GM12878 (cell line): Measurements from ENCODE around the gene HNRNPF. TPM values are rescaled to one million over a fixed set of nuclear protein-coding genes. Genes with fewer than 3 reads are reported as not detected.

Experiments
- ATAC-seq: fragments of 200-7000 bp; cut with Tn5 transposase; 3 replicates; pipeline ENCODE4 v1.9.1; 2020; ENCODE audit warnings: mild to moderate bottlenecking, moderate library complexity
- BruUV-seq: library from RNA; stranded (reverse); fragments of 400-500 nt; replicated peaks from 2 replicates; lab custom pipeline; 2021; lab: Mats Ljungman, UMichigan
- CTCF ChIA-PET: fragments of 300-600 bp; sonication (Branson Sonifier 250); formaldehyde crosslinking; extraction: SDS; loops from one replicate; lab custom pipeline; 2021; ENCODE audit warnings: inconsistent platforms; lab: Yijun Ruan, JAX
- POLR2A ChIA-PET: fragments of 350-600 bp; formaldehyde crosslinking; extraction: SDS; loops from one replicate; lab custom pipeline; 2021; ENCODE audit warnings: inconsistent platforms; lab: Charles Lee
- RAD21 ChIA-PET: fragments of 300-600 bp; sonication (Branson Sonifier 250); formaldehyde crosslinking; loops from one replicate; lab custom pipeline; 2023; ENCODE audit warnings: antibody characterized with exemption; ENCODE audit not compliant: unreplicated experiment; lab: Charles Lee
- SMC1A ChIA-PET: fragments of 300-600 bp; sonication (Branson Sonifier 250); formaldehyde crosslinking; loops from one replicate; lab custom pipeline; 2023; ENCODE audit not compliant: unreplicated experiment, uncharacterized antibody; lab: Charles Lee
- DNase-seq: peaks from one replicate; pipeline ENCODE4 v3.0.0-alpha.2; 2011; ENCODE audit warnings: low read depth, low spot score
- FAIRE-seq: peaks from 3 replicates; lab custom pipeline; 2011; peaks lifted over from hg19 to GRCh38; lab: Jason Lieb, UNC
- H2AFZ ChIP-seq: 2 replicates; pipeline ENCODE4 v1.6.0; 2011; ENCODE audit warnings: low read depth, low read length, control low read depth; ENCODE audit not compliant: control insufficient read depth
- H3K27ac ChIP-seq: 2 replicates; pipeline ENCODE4 v1.5.1; 2011; ENCODE audit warnings: control low read depth; ENCODE audit not compliant: control insufficient read depth, insufficient read depth
- H3K27me3 ChIP-seq, 2 experiments: replicated peaks in 1 of 2; 2 replicates each; pipeline versions ENCODE4 v1.6.0 to v1.6.1; 2011; ENCODE audit warnings: low read length in 1 of 2; ENCODE audit not compliant: control insufficient read depth in 2 of 2, insufficient read depth in 2 of 2
- H3K36me3 ChIP-seq, 2 experiments: 2 replicates each; pipeline ENCODE4 v1.5.1; 2011; ENCODE audit warnings: low read length in 1 of 2; ENCODE audit not compliant: control insufficient read depth in 2 of 2, insufficient read depth in 2 of 2
- H3K4me1 ChIP-seq: 2 replicates; pipeline ENCODE4 v1.6.1; 2011; ENCODE audit warnings: mild to moderate bottlenecking, low read length, moderate library complexity, mixed read lengths; ENCODE audit not compliant: control insufficient read depth, insufficient read depth
- H3K4me2 ChIP-seq: 2 replicates; pipeline ENCODE4 v1.6.0; 2011; ENCODE audit warnings: control low read depth; ENCODE audit not compliant: control insufficient read depth, insufficient read depth
- H3K4me3 ChIP-seq: fragments of 200-600 bp; sonication (generic); 2 replicates; pipeline ENCODE4 v1.5.1; 2016
- H3K79me2 ChIP-seq: 2 replicates; pipeline ENCODE4 v1.6.0; 2011; ENCODE audit warnings: low read length; ENCODE audit not compliant: control insufficient read depth, insufficient read depth
- H3K9ac ChIP-seq: 2 replicates; pipeline ENCODE4 v1.8.0; 2011; ENCODE audit warnings: low read length, control low read depth, mixed read lengths; ENCODE audit not compliant: control insufficient read depth, insufficient read depth
- H3K9me3 ChIP-seq: replicated peaks from 3 replicates; pipeline ENCODE4 v1.5.1; 2011; ENCODE audit warnings: mild to moderate bottlenecking, low read length; ENCODE audit not compliant: control insufficient read depth, insufficient read depth
- H4K20me1 ChIP-seq: 2 replicates; pipeline ENCODE4 v1.6.0; 2011; ENCODE audit not compliant: control insufficient read depth, insufficient read depth
- CBFB ChIP-seq: IDR thresholded peaks from 2 replicates; pipeline ENCODE4 v1.6.1; 2016; ENCODE audit warnings: antibody characterized with exemption, low read depth
- ETV6 ChIP-seq, 2 experiments: fragments of 450-650 bp in 1 of 2; IDR thresholded peaks in 1 of 2; conservative IDR thresholded peaks in 1 of 2; 2 replicates each; pipeline ENCODE4 v1.6.1; 2014; ENCODE audit warnings: antibody characterized with exemption in 1 of 2, borderline replicate concordance in 1 of 2, low read depth in 1 of 2, mild to moderate bottlenecking in 1 of 2, moderate library complexity in 1 of 2
- RBBP5 ChIP-seq: fragments of 200-600 bp; sonication (generic); conservative IDR thresholded peaks from 2 replicates; pipeline ENCODE4 v1.6.1; 2016
- TCF7 ChIP-seq: IDR thresholded peaks from 2 replicates; pipeline ENCODE4 v1.6.1; 2014; ENCODE audit warnings: antibody characterized with exemption, borderline replicate concordance
- WGBS: methylation state at CpG from one replicate; pipeline ENCODE4 v1.1.6; 2016; ENCODE audit warnings: low lambda C conversion rate; ENCODE audit not compliant: insufficient replicate concordance, insufficient coverage; ENCODE audit errors: missing lambda C conversion rate; 5-methylcytosine and 5-hydroxymethylcytosine counted together
- in situ Hi-C: fragments of 300-500 bp; cut with MboI; formaldehyde crosslinking; loops from 9 replicates; pipeline ENCODE4 v1.14.3; 2018; ENCODE audit warnings: mixed read lengths
- intact Hi-C: fragments of 100-400 bp; cut with micrococcal nuclease; formaldehyde crosslinking; loops from one replicate; pipeline ENCODE4 v1.14.2; 2022; ENCODE audit not compliant: unreplicated experiment
- polyA plus RNA-seq, 11 experiments: library from polyadenylated mRNA; depleted of rRNA in 4 of 11; unstranded in 6 of 11; stranded (reverse) in 5 of 11; fragments of >200 nt; fragmentation: Nextera tagmentation in 4 of 11; fragmentation: Illumina TruSeq in 1 of 11; extraction: Ambion mirVana in 4 of 11; extraction: Trizol in 1 of 11; gene quantifications; 1 replicate in 1 of 11; 2 replicates in 10 of 11; pipeline versions ENCODE4 v1.2.1 to v1.2.3, GENCODE V29; 2011 to 2016; ENCODE audit warnings: inconsistent platforms in 2 of 11, missing spikeins in 2 of 11, low read depth in 1 of 11
- small RNA-seq: library from RNA; depleted of rRNA; stranded (forward); fragments of <200 nt; gene quantifications from one replicate; pipeline ENCODE3, GENCODE V24; 2014
- total RNA-seq, 4 experiments: library from RNA; depleted of rRNA in 3 of 4; stranded (reverse); fragments of >200 nt in 3 of 4; fragmentation: Illumina TruSeq in 1 of 4; extraction: Trizol in 1 of 4; gene quantifications; 2 replicates each; pipeline versions ENCODE4 v1.2.1 to v1.2.3, GENCODE V29; 2013 to 2021
- TF ChIP-seq, protein P1 (sequence below): fragments of 450-650 bp; IDR thresholded peaks from 2 replicates; pipeline ENCODE4 v1.6.1; 2017; ENCODE audit warnings: mild to moderate bottlenecking, moderate library complexity

Gene HNRNPF
- total and polyA plus RNA-seq, 10 of the 15 experiments (the other 5 are each of a cell fraction or from before 2014, with no cell fraction given), result 156 to 373 (median 293) TPM

DNA sequence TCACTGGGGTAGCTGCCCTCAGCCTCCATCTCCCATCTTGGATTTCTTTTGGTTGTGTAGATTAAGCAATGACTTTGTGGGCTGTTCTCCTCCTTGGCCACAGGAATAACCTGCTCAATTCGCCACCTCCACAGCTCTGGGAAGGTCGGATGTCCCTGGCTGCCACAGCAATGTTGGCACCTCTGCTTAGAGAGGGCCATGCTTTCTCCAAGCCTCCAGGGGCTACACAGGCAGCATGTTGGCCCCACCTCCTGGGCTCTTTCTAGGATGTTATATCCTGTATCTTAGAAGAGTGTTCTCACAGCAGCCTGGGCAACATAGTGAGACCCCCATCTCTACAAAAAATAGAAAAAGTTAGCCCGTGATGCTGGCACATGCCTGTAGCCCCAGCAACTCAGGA, 72.9 kb downstream of the HNRNPF start:
- TF ChIP-seq ETV6 (conservative IDR thresholded peaks at IDR 0.05 in 1 of 2, IDR thresholded peaks at IDR 0.05 in 1 of 2; ENCODE audit: borderline replicate concordance in 1 of 2, low read depth in 1 of 2), result no peak
- no peak for TF ChIP-seq TCF7
- TF ChIP-seq, protein P1, sequence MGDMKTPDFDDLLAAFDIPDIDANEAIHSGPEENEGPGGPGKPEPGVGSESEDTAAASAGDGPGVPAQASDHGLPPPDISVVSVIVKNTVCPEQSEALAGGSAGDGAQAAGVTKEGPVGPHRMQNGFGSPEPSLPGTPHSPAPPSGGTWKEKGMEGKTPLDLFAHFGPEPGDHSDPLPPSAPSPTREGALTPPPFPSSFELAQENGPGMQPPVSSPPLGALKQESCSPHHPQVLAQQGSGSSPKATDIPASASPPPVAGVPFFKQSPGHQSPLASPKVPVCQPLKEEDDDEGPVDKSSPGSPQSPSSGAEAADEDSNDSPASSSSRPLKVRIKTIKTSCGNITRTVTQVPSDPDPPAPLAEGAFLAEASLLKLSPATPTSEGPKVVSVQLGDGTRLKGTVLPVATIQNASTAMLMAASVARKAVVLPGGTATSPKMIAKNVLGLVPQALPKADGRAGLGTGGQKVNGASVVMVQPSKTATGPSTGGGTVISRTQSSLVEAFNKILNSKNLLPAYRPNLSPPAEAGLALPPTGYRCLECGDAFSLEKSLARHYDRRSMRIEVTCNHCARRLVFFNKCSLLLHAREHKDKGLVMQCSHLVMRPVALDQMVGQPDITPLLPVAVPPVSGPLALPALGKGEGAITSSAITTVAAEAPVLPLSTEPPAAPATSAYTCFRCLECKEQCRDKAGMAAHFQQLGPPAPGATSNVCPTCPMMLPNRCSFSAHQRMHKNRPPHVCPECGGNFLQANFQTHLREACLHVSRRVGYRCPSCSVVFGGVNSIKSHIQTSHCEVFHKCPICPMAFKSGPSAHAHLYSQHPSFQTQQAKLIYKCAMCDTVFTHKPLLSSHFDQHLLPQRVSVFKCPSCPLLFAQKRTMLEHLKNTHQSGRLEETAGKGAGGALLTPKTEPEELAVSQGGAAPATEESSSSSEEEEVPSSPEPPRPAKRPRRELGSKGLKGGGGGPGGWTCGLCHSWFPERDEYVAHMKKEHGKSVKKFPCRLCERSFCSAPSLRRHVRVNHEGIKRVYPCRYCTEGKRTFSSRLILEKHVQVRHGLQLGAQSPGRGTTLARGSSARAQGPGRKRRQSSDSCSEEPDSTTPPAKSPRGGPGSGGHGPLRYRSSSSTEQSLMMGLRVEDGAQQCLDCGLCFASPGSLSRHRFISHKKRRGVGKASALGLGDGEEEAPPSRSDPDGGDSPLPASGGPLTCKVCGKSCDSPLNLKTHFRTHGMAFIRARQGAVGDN, result no peak
- no peak for TF ChIP-seq CBFB
- no peak for TF ChIP-seq RBBP5
- H3K27ac ChIP-seq, result no peak overlapping the region
- FAIRE-seq, result no peak
- no peaks in the 10 kb centered on the region for H3K9me3 ChIP-seq
- intact Hi-C loops, result no loop called here
- H4K20me1 ChIP-seq, result no peaks in the 10 kb centered on the region
- no peak overlapping the region for H3K9ac ChIP-seq
- no peak overlapping the region for H3K4me3 ChIP-seq
- ChIA-PET POLR2A (no interaction called here), CTCF (no interaction called here), RAD21 (no interaction called here), SMC1A (no interaction called here)
- no peak overlapping the region for H3K4me2 ChIP-seq
- no TSS peak for BruUV-seq
- no peak for DNase-seq
- WGBS, result 2% methylated on average over 3 of the region's 3 CpGs
- H3K36me3 ChIP-seq, result no peaks in the 10 kb centered on the region
- in situ Hi-C loops, result no loop called here
- no peaks in the 10 kb centered on the region for H3K4me1 ChIP-seq
- H3K79me2 ChIP-seq, result no peaks in the 10 kb centered on the region
- H2AFZ ChIP-seq, result no peak overlapping the region
- H3K27me3 ChIP-seq, result no peaks in the 10 kb centered on the region; a peak in 1 of 4 replicates
- ATAC-seq, result no peak

Small RNA genes within 50 kb of the gene (small RNA-seq; reads per million reads assigned to genes)
- gene RNU6ATAC11P (not detected), gene RNU7-193P (not detected), gene SNORD3J (not detected)

Other genes with a start within 250 kb of the HNRNPF start
- gene RASGEF1A, start 142.1 kb downstream of the HNRNPF start, total RNA-seq (2014; rRNA removed), result 3.1 and 4.7 TPM in 2 replicates
- gene RASGEF1A, start 142.1 kb downstream of the HNRNPF start, total RNA-seq (2014; rRNA removed; fragmentation: Illumina TruSeq; extraction: Trizol), result 1.8 TPM in 2 replicates
- 2.6 and 2.9 TPM in 2 replicates for gene RASGEF1A, start 142.1 kb downstream of the HNRNPF start, total RNA-seq (2021)
- gene RASGEF1A, start 142.1 kb downstream of the HNRNPF start, polyA plus RNA-seq (2011; rRNA removed), result 0.10 TPM in 2 replicates
- 1.5 and 1.9 TPM in 2 replicates for gene RASGEF1A, start 142.1 kb downstream of the HNRNPF start, polyA plus RNA-seq (2014; fragmentation: Illumina TruSeq; extraction: Trizol)
- gene RASGEF1A, start 142.1 kb downstream of the HNRNPF start, polyA plus RNA-seq (2014; fragmentation: Nextera tagmentation; extraction: Ambion mirVana), result under 1 TPM; 0.29 to 0.45 TPM
- 3.8 and 4.8 TPM in 2 replicates for gene RASGEF1A, start 142.1 kb downstream of the HNRNPF start, polyA plus RNA-seq (2014; rRNA removed)
- gene RASGEF1A, start 142.1 kb downstream of the HNRNPF start, polyA plus RNA-seq (2016; fragmentation: Nextera tagmentation; extraction: Ambion mirVana), result under 1 TPM; 0.82 to 0.84 TPM
- not detected in 2 replicates for gene FXYD4, start 37.5 kb downstream of the HNRNPF start, total RNA-seq (2014; rRNA removed)
- not detected in 2 replicates for gene FXYD4, start 37.5 kb downstream of the HNRNPF start, total RNA-seq (2014; rRNA removed; fragmentation: Illumina TruSeq; extraction: Trizol)
- not detected in 2 replicates for gene FXYD4, start 37.5 kb downstream of the HNRNPF start, total RNA-seq (2021)
- gene FXYD4, start 37.5 kb downstream of the HNRNPF start, polyA plus RNA-seq (2011; rRNA removed), result not detected in 2 replicates
- not detected in 2 replicates for gene FXYD4, start 37.5 kb downstream of the HNRNPF start, polyA plus RNA-seq (2014; fragmentation: Illumina TruSeq; extraction: Trizol)
- not detected for gene FXYD4, start 37.5 kb downstream of the HNRNPF start, polyA plus RNA-seq (2014; fragmentation: Nextera tagmentation; extraction: Ambion mirVana)
- not detected in 2 replicates for gene FXYD4, start 37.5 kb downstream of the HNRNPF start, polyA plus RNA-seq (2014; rRNA removed)
- gene FXYD4, start 37.5 kb downstream of the HNRNPF start, polyA plus RNA-seq (2016; fragmentation: Nextera tagmentation; extraction: Ambion mirVana), result not detected
- 1.5 and 1.8 TPM in 2 replicates for gene ZNF487, start 27.9 kb upstream of the HNRNPF start, total RNA-seq (2014; rRNA removed)
- 1.6 and 2.0 TPM in 2 replicates for gene ZNF487, start 27.9 kb upstream of the HNRNPF start, total RNA-seq (2014; rRNA removed; fragmentation: Illumina TruSeq; extraction: Trizol)
- gene ZNF487, start 27.9 kb upstream of the HNRNPF start, total RNA-seq (2021), result 0.74 and 1.1 TPM in 2 replicates
- gene ZNF487, start 27.9 kb upstream of the HNRNPF start, polyA plus RNA-seq (2011; rRNA removed), result 0.98 and 1.0 TPM in 2 replicates
- gene ZNF487, start 27.9 kb upstream of the HNRNPF start, polyA plus RNA-seq (2014; fragmentation: Illumina TruSeq; extraction: Trizol), result 2.1 and 5.3 TPM in 2 replicates
- gene ZNF487, start 27.9 kb upstream of the HNRNPF start, polyA plus RNA-seq (2014; fragmentation: Nextera tagmentation; extraction: Ambion mirVana), result 1 to 10 TPM in 1 of 2 experiments, under 1 TPM in 1; 0.77 to 1.3 TPM
- 0.72 and 1.4 TPM in 2 replicates for gene ZNF487, start 27.9 kb upstream of the HNRNPF start, polyA plus RNA-seq (2014; rRNA removed)
- 1 to 10 TPM in 1 of 2 experiments, under 1 TPM in 1; 0.89 to 1.0 TPM for gene ZNF487, start 27.9 kb upstream of the HNRNPF start, polyA plus RNA-seq (2016; fragmentation: Nextera tagmentation; extraction: Ambion mirVana)
- 0.33 and 0.68 TPM in 2 replicates for gene ZNF239, start 165.4 kb upstream of the HNRNPF start, total RNA-seq (2014; rRNA removed)
- 0.46 and 0.72 TPM in 2 replicates for gene ZNF239, start 165.4 kb upstream of the HNRNPF start, total RNA-seq (2014; rRNA removed; fragmentation: Illumina TruSeq; extraction: Trizol)
- 0.35 and 0.51 TPM in 2 replicates for gene ZNF239, start 165.4 kb upstream of the HNRNPF start, total RNA-seq (2021)
- 0.12 and 0.13 TPM in 2 replicates for gene ZNF239, start 165.4 kb upstream of the HNRNPF start, polyA plus RNA-seq (2011; rRNA removed)
- 0.73 and 0.98 TPM in 2 replicates for gene ZNF239, start 165.4 kb upstream of the HNRNPF start, polyA plus RNA-seq (2014; fragmentation: Illumina TruSeq; extraction: Trizol)
- under 1 TPM; 0.33 to 0.35 TPM for gene ZNF239, start 165.4 kb upstream of the HNRNPF start, polyA plus RNA-seq (2014; fragmentation: Nextera tagmentation; extraction: Ambion mirVana)
- gene ZNF239, start 165.4 kb upstream of the HNRNPF start, polyA plus RNA-seq (2014; rRNA removed), result 0.26 and 0.49 TPM in 2 replicates
- under 1 TPM; 0.35 to 0.75 TPM for gene ZNF239, start 165.4 kb upstream of the HNRNPF start, polyA plus RNA-seq (2016; fragmentation: Nextera tagmentation; extraction: Ambion mirVana)
- 4.3 and 4.6 TPM in 2 replicates for gene ZNF485, start 197.3 kb upstream of the HNRNPF start, total RNA-seq (2014; rRNA removed)
- 7.5 and 7.6 TPM in 2 replicates for gene ZNF485, start 197.3 kb upstream of the HNRNPF start, total RNA-seq (2014; rRNA removed; fragmentation: Illumina TruSeq; extraction: Trizol)
- gene ZNF485, start 197.3 kb upstream of the HNRNPF start, total RNA-seq (2021), result 4.1 and 5.4 TPM in 2 replicates
- 7.2 and 9.8 TPM in 2 replicates for gene ZNF485, start 197.3 kb upstream of the HNRNPF start, polyA plus RNA-seq (2011; rRNA removed)
- gene ZNF485, start 197.3 kb upstream of the HNRNPF start, polyA plus RNA-seq (2014; fragmentation: Illumina TruSeq; extraction: Trizol), result 5.2 and 5.7 TPM in 2 replicates
- 1 to 10 TPM; 4.2 TPM for gene ZNF485, start 197.3 kb upstream of the HNRNPF start, polyA plus RNA-seq (2014; fragmentation: Nextera tagmentation; extraction: Ambion mirVana)
- 4.4 and 4.8 TPM in 2 replicates for gene ZNF485, start 197.3 kb upstream of the HNRNPF start, polyA plus RNA-seq (2014; rRNA removed)
- gene ZNF485, start 197.3 kb upstream of the HNRNPF start, polyA plus RNA-seq (2016; fragmentation: Nextera tagmentation; extraction: Ambion mirVana), result 1 to 10 TPM; 3.2 to 5.7 TPM
- gene ZNF32, start 239.7 kb upstream of the HNRNPF start, total RNA-seq (2014; rRNA removed), result 2.7 and 2.8 TPM in 2 replicates
- 2.7 and 3.4 TPM in 2 replicates for gene ZNF32, start 239.7 kb upstream of the HNRNPF start, total RNA-seq (2014; rRNA removed; fragmentation: Illumina TruSeq; extraction: Trizol)
- 2.8 and 4.0 TPM in 2 replicates for gene ZNF32, start 239.7 kb upstream of the HNRNPF start, total RNA-seq (2021)
- gene ZNF32, start 239.7 kb upstream of the HNRNPF start, polyA plus RNA-seq (2011; rRNA removed), result 23.0 and 27.0 TPM in 2 replicates
- gene ZNF32, start 239.7 kb upstream of the HNRNPF start, polyA plus RNA-seq (2014; fragmentation: Illumina TruSeq; extraction: Trizol), result 4.2 TPM in 2 replicates
- 1 to 10 TPM; 2.6 to 3.3 TPM for gene ZNF32, start 239.7 kb upstream of the HNRNPF start, polyA plus RNA-seq (2014; fragmentation: Nextera tagmentation; extraction: Ambion mirVana)
- gene ZNF32, start 239.7 kb upstream of the HNRNPF start, polyA plus RNA-seq (2014; rRNA removed), result 1.9 and 3.2 TPM in 2 replicates
- 1 to 10 TPM; 3.4 to 4.7 TPM for gene ZNF32, start 239.7 kb upstream of the HNRNPF start, polyA plus RNA-seq (2016; fragmentation: Nextera tagmentation; extraction: Ambion mirVana)